ENCODE measurements around the gene MPG. TPM values are rescaled to one million over a fixed set of nuclear protein-coding genes. Genes with fewer than 3 reads are reported as not detected.

Gene MPG
- total RNA-seq, 4 donors from 2014 or later: 70.2 to 120 (median 106) TPM

- Histone ChIP-seq H3K27ac (replicated peaks in 1 of 4) (peak overlapping the region in 3 of 4 donors; percentile 31 to 59 (median 56)), H3K4me1 (peaks cover 59 to 68% (median 64%) of the 10 kb centered on the region in 4 donors), H3K9me3 (no peaks in the 10 kb centered on the region), H3K27me3 (no peaks in the 10 kb centered on the region), H3K36me3 (peaks cover 25 to 38% (median 35%) of the 10 kb centered on the region in 4 donors), H3K4me3 (no peak overlapping the region)
- TF ChIP-seq POLR2AphosphoS5 (IDR thresholded peaks at IDR 0.05) (no peak), EP300 (IDR thresholded peaks at IDR 0.05) (no peak), POLR2A (IDR thresholded peaks at IDR 0.05; ENCODE audit: low read depth) (no peak), CTCF (IDR thresholded peaks at IDR 0.05) (no peak)
- intact Hi-C loops (cut with DNase I): no loop called here
- WGBS: 65% methylated on average over 8 of the region's 13 CpGs
- DNase-seq (ENCODE audit: extremely low spot score): no peak
Measured at GRCh38 chr16:66309-67182, 11.5 kb upstream of the MPG start.

- Histone ChIP-seq H3K27ac (replicated peaks in 1 of 4) (peak overlapping the region; percentile 31 to 59 (median 56)), H3K9me3 (no peaks in the 10 kb centered on the region), H3K4me1 (peaks cover 61 to 73% (median 67%) of the 10 kb centered on the region in 4 donors), H3K27me3 (no peaks in the 10 kb centered on the region), H3K36me3 (peaks cover 21 to 30% (median 27%) of the 10 kb centered on the region in 4 donors), H3K4me3 (peak overlapping the region in 1 of 4 donors; percentile 3)
- TF ChIP-seq POLR2A (IDR thresholded peaks at IDR 0.05; ENCODE audit: low read depth) (no peak), CTCF (IDR thresholded peaks at IDR 0.05) (no peak)
- WGBS: 73% methylated on average over 9 of the region's 10 CpGs
- DNase-seq (ENCODE audit: extremely low spot score): no peak
- intact Hi-C loops (cut with DNase I): no loop called here
Measured at GRCh38 chr16:67183-67791, 10.7 kb upstream of the MPG start.

GRCh38 chr16:67884-68789 lies 9.9 kb upstream of the MPG start:
- intact Hi-C loops (cut with DNase I): no loop called here
- DNase-seq (ENCODE audit: extremely low spot score): no peak
- Histone ChIP-seq H3K36me3 (peaks cover 14 to 22% (median 19%) of the 10 kb centered on the region in 4 donors), H3K9me3 (no peaks in the 10 kb centered on the region), H3K4me3 (peak overlapping the region in 2 of 4 donors; percentile 3 to 12), H3K27ac (replicated peaks in 1 of 4) (peak overlapping the region; percentile 55 to 94 (median 58)), H3K27me3 (no peaks in the 10 kb centered on the region), H3K4me1 (peaks cover 67 to 80% (median 74%) of the 10 kb centered on the region in 4 donors)
- TF ChIP-seq EP300 (IDR thresholded peaks at IDR 0.05) (no peak), POLR2AphosphoS5 (IDR thresholded peaks at IDR 0.05) (peak in 1 of 2 donors; percentile 5)
- WGBS: 75% methylated on average over 18 of the region's 27 CpGs

- intact Hi-C loops (cut with DNase I): no loop called here
- peaks cover 78 to 90% (median 84%) of the 10 kb centered on the region in 4 donors for H3K4me1 ChIP-seq
- no peaks in the 10 kb centered on the region for H3K27me3 ChIP-seq
- no peak for TF ChIP-seq CTCF (IDR thresholded peaks at IDR 0.05)
- no peak for TF ChIP-seq EP300 (IDR thresholded peaks at IDR 0.05)
- TF ChIP-seq POLR2A (IDR thresholded peaks at IDR 0.05; ENCODE audit: low read depth): no peak
- no peak for TF ChIP-seq POLR2AphosphoS5 (IDR thresholded peaks at IDR 0.05)
- H3K4me3 ChIP-seq: no peak overlapping the region
- no peaks in the 10 kb centered on the region for H3K9me3 ChIP-seq
- H3K27ac ChIP-seq (replicated peaks in 1 of 4): peak overlapping the region; percentile 25 to 94 (median 50)
- H3K36me3 ChIP-seq: peaks cover 6 to 11% (median 8%) of the 10 kb centered on the region in 4 donors
- DNase-seq (ENCODE audit: extremely low spot score): no peak
- WGBS: 74% methylated on average over 8 of the region's 8 CpGs
Measured at GRCh38 chr16:69181-69580, 8.8 kb upstream of the MPG start.

All from esophagus muscularis mucosa (tissue), 4 donors.